Panc1 (cell line): Measurements from ENCODE around the gene MDH1.

Experiments
- SIN3A ChIP-seq: IDR thresholded peaks from 2 replicates; pipeline ENCODE4 v1.6.1; 2012; ENCODE audit warnings: low read depth, mild to moderate bottlenecking, low read length, moderate library complexity, borderline replicate concordance; ENCODE audit not compliant: insufficient read depth
- TF ChIP-seq, protein P1 (sequence below): fragments of 450-650 bp; IDR thresholded peaks from 2 replicates; pipeline ENCODE4 v1.5.1; 2017; ENCODE audit warnings: mild to moderate bottlenecking

DNA sequence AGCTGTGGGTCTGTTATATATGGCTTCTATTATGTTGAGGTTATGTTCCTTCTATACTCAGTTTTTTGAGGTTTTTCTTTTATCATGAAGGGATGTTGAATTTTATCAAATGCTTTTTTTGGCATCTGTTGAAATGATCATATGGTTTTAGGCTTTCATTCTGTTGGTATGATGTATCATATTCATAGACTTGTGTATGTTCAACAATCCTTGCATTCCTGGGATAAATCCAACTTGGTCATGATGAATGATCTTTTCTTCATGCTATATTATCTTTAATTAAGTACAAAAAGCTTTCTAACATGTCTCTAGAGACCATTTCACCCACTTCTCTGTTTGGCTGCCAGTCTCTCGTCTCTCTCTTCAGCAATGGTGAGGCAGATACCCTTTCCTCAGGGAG, 54.2 kb downstream of the MDH1 start:
- TF ChIP-seq, protein P1, sequence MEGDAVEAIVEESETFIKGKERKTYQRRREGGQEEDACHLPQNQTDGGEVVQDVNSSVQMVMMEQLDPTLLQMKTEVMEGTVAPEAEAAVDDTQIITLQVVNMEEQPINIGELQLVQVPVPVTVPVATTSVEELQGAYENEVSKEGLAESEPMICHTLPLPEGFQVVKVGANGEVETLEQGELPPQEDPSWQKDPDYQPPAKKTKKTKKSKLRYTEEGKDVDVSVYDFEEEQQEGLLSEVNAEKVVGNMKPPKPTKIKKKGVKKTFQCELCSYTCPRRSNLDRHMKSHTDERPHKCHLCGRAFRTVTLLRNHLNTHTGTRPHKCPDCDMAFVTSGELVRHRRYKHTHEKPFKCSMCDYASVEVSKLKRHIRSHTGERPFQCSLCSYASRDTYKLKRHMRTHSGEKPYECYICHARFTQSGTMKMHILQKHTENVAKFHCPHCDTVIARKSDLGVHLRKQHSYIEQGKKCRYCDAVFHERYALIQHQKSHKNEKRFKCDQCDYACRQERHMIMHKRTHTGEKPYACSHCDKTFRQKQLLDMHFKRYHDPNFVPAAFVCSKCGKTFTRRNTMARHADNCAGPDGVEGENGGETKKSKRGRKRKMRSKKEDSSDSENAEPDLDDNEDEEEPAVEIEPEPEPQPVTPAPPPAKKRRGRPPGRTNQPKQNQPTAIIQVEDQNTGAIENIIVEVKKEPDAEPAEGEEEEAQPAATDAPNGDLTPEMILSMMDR: no peak
- TF ChIP-seq SIN3A: no peak
